Liver (tissue), 9 donors: ENCODE measurements around the gene TTC23. TPM values are rescaled to one million over a fixed set of nuclear protein-coding genes. Genes with fewer than 3 reads are reported as not detected.

ENCODE experiments used
- DNase-seq: peaks from one replicate; pipeline ENCODE4 v3.0.0-alpha.2; 2017; ENCODE audit warnings: low spot score
- H3K27ac ChIP-seq, 2 donors: one replicate each; pipeline ENCODE4 v1.7.0; 2013; ENCODE audit warnings: inconsistent platforms in 2 of 2, low read length in 2 of 2, control low read depth in 1 of 2, low read depth in 1 of 2, mild to moderate bottlenecking in 1 of 2
- H3K27me3 ChIP-seq, 4 donors: one replicate each; pipeline versions ENCODE4 v1.6.1 to v1.7.0; 2013; ENCODE audit warnings: low read length in 3 of 4, inconsistent platforms in 1 of 4, mild to moderate bottlenecking in 1 of 4, moderate library complexity in 1 of 4; ENCODE audit not compliant: control insufficient read depth in 4 of 4, insufficient read depth in 4 of 4
- H3K36me3 ChIP-seq, 4 donors: one replicate each; pipeline versions ENCODE4 v1.6.1 to v1.7.0; 2013; ENCODE audit warnings: low read length in 3 of 4, mild to moderate bottlenecking in 3 of 4, low read depth in 1 of 4, moderate library complexity in 1 of 4; ENCODE audit not compliant: control insufficient read depth in 4 of 4, insufficient read depth in 3 of 4
- H3K4me1 ChIP-seq, 4 donors: one replicate each; pipeline versions ENCODE4 v1.6.1 to v1.7.0; 2013; ENCODE audit warnings: low read length in 3 of 4, mild to moderate bottlenecking in 3 of 4, moderate library complexity in 1 of 4; ENCODE audit not compliant: control insufficient read depth in 4 of 4, insufficient read depth in 4 of 4
- H3K4me3 ChIP-seq, 3 donors: one replicate each; pipeline versions ENCODE4 v1.6.1 to v1.7.0; 2013; ENCODE audit warnings: low read length in 3 of 3, control low read depth in 1 of 3, low read depth in 1 of 3, mild to moderate bottlenecking in 1 of 3
- H3K9ac ChIP-seq, 2 donors: one replicate each; pipeline ENCODE4 v1.7.0; 2013; ENCODE audit warnings: low read length in 2 of 2, mild to moderate bottlenecking in 2 of 2, moderate library complexity in 2 of 2, control low read depth in 1 of 2, low read depth in 1 of 2
- H3K9me3 ChIP-seq, 4 donors: one replicate each; pipeline versions ENCODE4 v1.6.1 to v1.7.0; 2013; ENCODE audit warnings: low read length in 3 of 4; ENCODE audit not compliant: control insufficient read depth in 4 of 4
- ATF3 ChIP-seq: IDR thresholded peaks from 2 replicates; pipeline ENCODE4 v1.6.1; 2016; ENCODE audit warnings: antibody characterized with exemption
- CTCF ChIP-seq: fragments of 150-350 bp; IDR thresholded peaks from 2 replicates; pipeline ENCODE4 v1.5.1; 2017; ENCODE audit warnings: improper control_type of control experiment, low read depth, low read length; ENCODE audit not compliant: missing input control
- EGR1 ChIP-seq, 2 donors: IDR thresholded peaks; 2 replicates each; pipeline ENCODE4 v1.6.1; 2016 to 2018; ENCODE audit warnings: antibody characterized with exemption in 2 of 2, low read depth in 2 of 2
- FOXA1 ChIP-seq: IDR thresholded peaks from 2 replicates; pipeline ENCODE4 v1.6.1; 2016; ENCODE audit warnings: antibody characterized with exemption
- FOXA2 ChIP-seq: IDR thresholded peaks from 2 replicates; pipeline ENCODE4 v1.6.1; 2016; ENCODE audit warnings: antibody characterized with exemption
- GABPA ChIP-seq, 2 donors: IDR thresholded peaks in 1 of 2; conservative IDR thresholded peaks in 1 of 2; 2 replicates each; pipeline ENCODE4 v1.6.1; 2016; ENCODE audit warnings: antibody characterized with exemption in 2 of 2, mild to moderate bottlenecking in 1 of 2, moderate library complexity in 1 of 2
- HNF4A ChIP-seq, 2 donors: conservative IDR thresholded peaks; 2 replicates each; pipeline ENCODE4 v1.6.1; 2016; ENCODE audit warnings: antibody characterized with exemption in 2 of 2, mild to moderate bottlenecking in 2 of 2
- HNF4G ChIP-seq: IDR thresholded peaks from 2 replicates; pipeline ENCODE4 v1.6.1; 2016; ENCODE audit warnings: antibody characterized with exemption
- JUND ChIP-seq, 2 donors: IDR thresholded peaks; 2 replicates each; pipeline ENCODE4 v1.6.1; 2016; ENCODE audit warnings: antibody characterized with exemption in 2 of 2
- NR2F2 ChIP-seq: IDR thresholded peaks from 2 replicates; pipeline ENCODE4 v1.6.1; 2016; ENCODE audit warnings: antibody characterized with exemption
- RAD21 ChIP-seq, 2 donors: IDR thresholded peaks; 2 replicates each; pipeline ENCODE4 v1.6.1; 2016; ENCODE audit warnings: antibody characterized with exemption in 2 of 2, mild to moderate bottlenecking in 2 of 2
- RXRA ChIP-seq, 2 donors: IDR thresholded peaks; 2 replicates each; pipeline ENCODE4 v1.6.1; 2017 to 2018; ENCODE audit warnings: antibody characterized with exemption in 2 of 2, mild to moderate bottlenecking in 1 of 2
- SP1 ChIP-seq: IDR thresholded peaks from 2 replicates; pipeline ENCODE4 v1.6.1; 2018; ENCODE audit warnings: antibody characterized with exemption, mild to moderate bottlenecking
- TAF1 ChIP-seq: conservative IDR thresholded peaks from 2 replicates; pipeline ENCODE4 v1.6.1; 2016; ENCODE audit warnings: antibody characterized with exemption, mild to moderate bottlenecking
- YY1 ChIP-seq: IDR thresholded peaks from 2 replicates; pipeline ENCODE4 v1.6.1; 2016; ENCODE audit warnings: antibody characterized with exemption, mild to moderate bottlenecking
- whole genome bisulfite sequencing: extraction: QIAGEN DNeasy Blood & Tissue Kit; methylation state at CpG from one replicate; pipeline ENCODE4 v1.1.7; 2013; 5-methylcytosine and 5-hydroxymethylcytosine counted together
- polyA plus RNA-seq, 2 donors: library from polyadenylated mRNA; stranded (reverse) in 1 of 2; unstranded in 1 of 2; fragments of 200-250 nt in 1 of 2; fragments of >200 nt in 1 of 2; fragmentation: Nextera tagmentation in 1 of 2; extraction: Ambion mirVana in 1 of 2; gene quantifications; one replicate each; pipeline versions ENCODE4 v1.2.1 to v1.2.3, GENCODE V29; 2013 to 2015
- total RNA-seq, 2 donors: library from RNA; depleted of rRNA; stranded (reverse); fragments of >200 nt; gene quantifications; one replicate each; pipeline ENCODE4 v1.2.3, GENCODE V29; 2014
- TF ChIP-seq, protein P1 (sequence below): IDR thresholded peaks from 2 replicates; pipeline ENCODE4 v1.6.1; 2016; ENCODE audit warnings: antibody characterized with exemption
- TF ChIP-seq, protein P2 (sequence below): IDR thresholded peaks from 2 replicates; pipeline ENCODE4 v1.6.1; 2016; ENCODE audit warnings: antibody characterized with exemption
- TF ChIP-seq, protein P3 (sequence below): IDR thresholded peaks from 2 replicates; pipeline ENCODE4 v1.6.1; 2016; ENCODE audit warnings: antibody characterized with exemption, mild to moderate bottlenecking
- donor health status: healthy.
- donor health status: healthy.
- donor health status: healthy.
- donor health status: healthy.
- donor health status: healthy.

TTC23 gene
- total and polyA plus RNA-seq, 4 donors, result 3.7 to 12.3 (median 7.2) TPM

DNA sequence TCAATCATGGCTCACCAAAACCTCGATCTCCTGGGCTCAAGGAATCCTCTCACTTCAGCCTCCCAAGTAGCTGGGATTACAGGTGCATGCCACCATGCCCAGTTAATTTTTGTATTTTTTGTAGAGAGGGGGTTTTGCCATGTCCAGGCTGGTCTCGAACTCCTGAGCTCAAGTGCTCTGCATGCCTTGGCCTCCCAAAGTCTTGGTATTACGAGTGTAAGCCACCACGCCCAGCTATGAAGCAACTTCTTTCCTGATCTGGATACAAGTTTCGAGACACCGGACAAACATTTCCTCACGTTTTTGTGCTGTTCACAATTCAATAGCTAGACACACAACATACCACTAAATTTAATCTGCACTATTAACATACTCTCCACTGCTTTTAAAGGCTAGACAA is 147.9 kb downstream of the TTC23 start (continued):
- TF ChIP-seq RXRA (IDR thresholded peaks at IDR 0.05), result no peak
- no peak for TF ChIP-seq FOXA1
- no peak for TF ChIP-seq FOXA2
- TF ChIP-seq TAF1, result no peak

DNA sequence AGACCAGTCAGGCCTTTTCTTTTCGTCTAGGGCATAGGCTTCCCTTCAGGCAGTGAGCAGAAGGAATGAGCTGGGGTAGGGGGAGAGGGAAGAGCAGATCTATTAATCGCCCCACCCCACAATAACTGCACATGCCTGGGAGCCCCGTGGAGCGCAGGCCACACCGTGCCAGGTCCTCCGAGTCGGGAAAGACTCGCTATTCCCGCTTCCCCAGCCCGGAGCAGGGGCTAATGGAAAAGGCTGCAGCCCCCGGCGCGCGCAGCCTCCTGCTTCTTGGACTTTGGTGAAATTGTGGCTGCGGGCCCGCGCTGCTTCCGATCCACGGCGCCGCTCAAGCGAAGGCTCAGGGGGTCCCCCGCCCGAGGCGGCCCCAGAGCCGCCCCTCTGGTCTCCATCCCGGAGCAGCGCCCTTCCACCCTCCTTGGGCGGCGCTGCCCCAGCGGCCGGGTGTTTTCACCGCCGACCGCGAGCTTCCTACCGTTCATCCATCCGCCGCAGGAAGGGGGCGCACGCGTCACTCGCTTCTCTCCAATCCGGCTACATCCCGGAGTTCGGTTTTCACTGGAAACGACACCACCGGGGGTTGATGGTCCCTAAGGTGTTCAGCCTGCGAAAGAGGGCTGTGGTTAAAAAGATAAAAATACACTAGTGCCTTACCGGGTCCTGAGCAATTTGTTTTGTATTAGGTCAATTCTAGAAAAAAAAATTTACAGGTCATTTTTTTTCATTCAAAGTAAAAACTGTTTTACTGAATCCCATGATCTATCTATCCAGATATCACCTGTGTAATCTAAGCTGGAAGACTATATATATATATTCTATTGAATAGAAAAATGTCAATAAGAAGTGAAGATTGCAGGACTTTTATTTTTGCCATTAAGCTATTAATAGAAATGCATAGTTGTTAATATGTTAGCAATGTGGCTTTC is 148.9 kb downstream of the TTC23 start:
- Histone ChIP-seq H3K27ac (no peak overlapping the region), H3K4me1 (peaks cover 6 to 13% (median 8%) of the 10 kb centered on the region in 4 donors), H3K9me3 (no peaks in the 10 kb centered on the region), H3K27me3 (no peaks in the 10 kb centered on the region), H3K9ac (no peak overlapping the region), H3K36me3 (no peaks in the 10 kb centered on the region), H3K4me3 (peak overlapping the region in 1 of 3 donors; percentile 27)
- DNase-seq, result peak; percentile 75
- TF ChIP-seq TAF1 (no peak), CTCF (peak; percentile 72), RAD21 (IDR thresholded peaks at IDR 0.05) (peak; percentile 81 to 88), YY1 (peak; percentile 21)
- 3% methylated on average over 50 of the region's 50 CpGs for WGBS

DNA sequence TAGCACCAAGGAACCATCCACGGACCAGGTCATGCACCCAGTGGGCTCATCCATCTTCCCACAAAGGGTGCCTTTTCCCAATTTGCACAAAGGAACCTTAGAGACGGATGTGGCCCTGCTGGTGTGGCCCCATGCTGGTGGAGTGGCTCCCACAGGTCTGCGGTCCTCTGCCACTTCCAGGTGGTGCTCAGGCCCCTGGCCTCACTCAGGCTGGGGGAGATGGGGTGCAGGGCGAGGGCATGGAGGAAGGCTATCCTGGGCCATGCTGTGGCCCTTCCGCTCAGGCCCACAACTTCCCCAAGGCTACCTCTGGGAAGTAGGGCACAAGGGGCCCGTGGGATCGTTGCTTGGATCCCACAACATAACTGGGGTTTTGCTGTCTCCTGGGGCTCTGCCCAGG is 149.7 kb downstream of the TTC23 start:
- peaks cover 2 to 6% (median 5%) of the 10 kb centered on the region in 4 donors for H3K4me1 ChIP-seq
- WGBS, result 88% methylated on average over 7 of the region's 7 CpGs
- no peak overlapping the region for H3K4me3 ChIP-seq
- H3K27ac ChIP-seq, result no peak overlapping the region
- H3K36me3 ChIP-seq, result no peaks in the 10 kb centered on the region
- TF ChIP-seq, protein P1, sequence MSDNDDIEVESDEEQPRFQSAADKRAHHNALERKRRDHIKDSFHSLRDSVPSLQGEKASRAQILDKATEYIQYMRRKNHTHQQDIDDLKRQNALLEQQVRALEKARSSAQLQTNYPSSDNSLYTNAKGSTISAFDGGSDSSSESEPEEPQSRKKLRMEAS, result no peak
- TF ChIP-seq HNF4G, result no peak
- no peak for TF ChIP-seq JUND (IDR thresholded peaks at IDR 0.05)
- no peak for TF ChIP-seq EGR1 (IDR thresholded peaks at IDR 0.05; ENCODE audit: low read depth in 2 of 2)
- TF ChIP-seq GABPA (IDR thresholded peaks at IDR 0.05 in 1 of 2, conservative IDR thresholded peaks at IDR 0.05 in 1 of 2), result no peak
- TF ChIP-seq ATF3, result no peak
- TF ChIP-seq, protein P2, sequence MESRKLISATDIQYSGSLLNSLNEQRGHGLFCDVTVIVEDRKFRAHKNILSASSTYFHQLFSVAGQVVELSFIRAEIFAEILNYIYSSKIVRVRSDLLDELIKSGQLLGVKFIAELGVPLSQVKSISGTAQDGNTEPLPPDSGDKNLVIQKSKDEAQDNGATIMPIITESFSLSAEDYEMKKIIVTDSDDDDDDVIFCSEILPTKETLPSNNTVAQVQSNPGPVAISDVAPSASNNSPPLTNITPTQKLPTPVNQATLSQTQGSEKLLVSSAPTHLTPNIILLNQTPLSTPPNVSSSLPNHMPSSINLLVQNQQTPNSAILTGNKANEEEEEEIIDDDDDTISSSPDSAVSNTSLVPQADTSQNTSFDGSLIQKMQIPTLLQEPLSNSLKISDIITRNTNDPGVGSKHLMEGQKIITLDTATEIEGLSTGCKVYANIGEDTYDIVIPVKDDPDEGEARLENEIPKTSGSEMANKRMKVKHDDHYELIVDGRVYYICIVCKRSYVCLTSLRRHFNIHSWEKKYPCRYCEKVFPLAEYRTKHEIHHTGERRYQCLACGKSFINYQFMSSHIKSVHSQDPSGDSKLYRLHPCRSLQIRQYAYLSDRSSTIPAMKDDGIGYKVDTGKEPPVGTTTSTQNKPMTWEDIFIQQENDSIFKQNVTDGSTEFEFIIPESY, result no peak
- no peak for TF ChIP-seq NR2F2
- no peak for TF ChIP-seq FOXA2
- TF ChIP-seq FOXA1, result no peak
- TF ChIP-seq CTCF, result no peak
- TF ChIP-seq RXRA (IDR thresholded peaks at IDR 0.05), result no peak
- TF ChIP-seq HNF4A (conservative IDR thresholded peaks at IDR 0.05), result no peak
- TF ChIP-seq, protein P3, sequence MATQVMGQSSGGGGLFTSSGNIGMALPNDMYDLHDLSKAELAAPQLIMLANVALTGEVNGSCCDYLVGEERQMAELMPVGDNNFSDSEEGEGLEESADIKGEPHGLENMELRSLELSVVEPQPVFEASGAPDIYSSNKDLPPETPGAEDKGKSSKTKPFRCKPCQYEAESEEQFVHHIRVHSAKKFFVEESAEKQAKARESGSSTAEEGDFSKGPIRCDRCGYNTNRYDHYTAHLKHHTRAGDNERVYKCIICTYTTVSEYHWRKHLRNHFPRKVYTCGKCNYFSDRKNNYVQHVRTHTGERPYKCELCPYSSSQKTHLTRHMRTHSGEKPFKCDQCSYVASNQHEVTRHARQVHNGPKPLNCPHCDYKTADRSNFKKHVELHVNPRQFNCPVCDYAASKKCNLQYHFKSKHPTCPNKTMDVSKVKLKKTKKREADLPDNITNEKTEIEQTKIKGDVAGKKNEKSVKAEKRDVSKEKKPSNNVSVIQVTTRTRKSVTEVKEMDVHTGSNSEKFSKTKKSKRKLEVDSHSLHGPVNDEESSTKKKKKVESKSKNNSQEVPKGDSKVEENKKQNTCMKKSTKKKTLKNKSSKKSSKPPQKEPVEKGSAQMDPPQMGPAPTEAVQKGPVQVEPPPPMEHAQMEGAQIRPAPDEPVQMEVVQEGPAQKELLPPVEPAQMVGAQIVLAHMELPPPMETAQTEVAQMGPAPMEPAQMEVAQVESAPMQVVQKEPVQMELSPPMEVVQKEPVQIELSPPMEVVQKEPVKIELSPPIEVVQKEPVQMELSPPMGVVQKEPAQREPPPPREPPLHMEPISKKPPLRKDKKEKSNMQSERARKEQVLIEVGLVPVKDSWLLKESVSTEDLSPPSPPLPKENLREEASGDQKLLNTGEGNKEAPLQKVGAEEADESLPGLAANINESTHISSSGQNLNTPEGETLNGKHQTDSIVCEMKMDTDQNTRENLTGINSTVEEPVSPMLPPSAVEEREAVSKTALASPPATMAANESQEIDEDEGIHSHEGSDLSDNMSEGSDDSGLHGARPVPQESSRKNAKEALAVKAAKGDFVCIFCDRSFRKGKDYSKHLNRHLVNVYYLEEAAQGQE, result no peak
- TF ChIP-seq TAF1, result no peak
- no peak for TF ChIP-seq YY1
- TF ChIP-seq RAD21 (IDR thresholded peaks at IDR 0.05), result no peak
- no peak for TF ChIP-seq SP1
- H3K9ac ChIP-seq, result no peak overlapping the region
- DNase-seq, result no peak
- H3K9me3 ChIP-seq, result no peaks in the 10 kb centered on the region
- H3K27me3 ChIP-seq, result no peaks in the 10 kb centered on the region
